Measurements from ENCODE around the gene GCLM.
"Not testable (repeated sequence)": the region's sequence is repeated elsewhere in the genome, so short reads cannot be mapped to it uniquely, and the experiment has no call there.

The GCLM gene, protein sequence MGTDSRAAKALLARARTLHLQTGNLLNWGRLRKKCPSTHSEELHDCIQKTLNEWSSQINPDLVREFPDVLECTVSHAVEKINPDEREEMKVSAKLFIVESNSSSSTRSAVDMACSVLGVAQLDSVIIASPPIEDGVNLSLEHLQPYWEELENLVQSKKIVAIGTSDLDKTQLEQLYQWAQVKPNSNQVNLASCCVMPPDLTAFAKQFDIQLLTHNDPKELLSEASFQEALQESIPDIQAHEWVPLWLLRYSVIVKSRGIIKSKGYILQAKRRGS

DNA sequence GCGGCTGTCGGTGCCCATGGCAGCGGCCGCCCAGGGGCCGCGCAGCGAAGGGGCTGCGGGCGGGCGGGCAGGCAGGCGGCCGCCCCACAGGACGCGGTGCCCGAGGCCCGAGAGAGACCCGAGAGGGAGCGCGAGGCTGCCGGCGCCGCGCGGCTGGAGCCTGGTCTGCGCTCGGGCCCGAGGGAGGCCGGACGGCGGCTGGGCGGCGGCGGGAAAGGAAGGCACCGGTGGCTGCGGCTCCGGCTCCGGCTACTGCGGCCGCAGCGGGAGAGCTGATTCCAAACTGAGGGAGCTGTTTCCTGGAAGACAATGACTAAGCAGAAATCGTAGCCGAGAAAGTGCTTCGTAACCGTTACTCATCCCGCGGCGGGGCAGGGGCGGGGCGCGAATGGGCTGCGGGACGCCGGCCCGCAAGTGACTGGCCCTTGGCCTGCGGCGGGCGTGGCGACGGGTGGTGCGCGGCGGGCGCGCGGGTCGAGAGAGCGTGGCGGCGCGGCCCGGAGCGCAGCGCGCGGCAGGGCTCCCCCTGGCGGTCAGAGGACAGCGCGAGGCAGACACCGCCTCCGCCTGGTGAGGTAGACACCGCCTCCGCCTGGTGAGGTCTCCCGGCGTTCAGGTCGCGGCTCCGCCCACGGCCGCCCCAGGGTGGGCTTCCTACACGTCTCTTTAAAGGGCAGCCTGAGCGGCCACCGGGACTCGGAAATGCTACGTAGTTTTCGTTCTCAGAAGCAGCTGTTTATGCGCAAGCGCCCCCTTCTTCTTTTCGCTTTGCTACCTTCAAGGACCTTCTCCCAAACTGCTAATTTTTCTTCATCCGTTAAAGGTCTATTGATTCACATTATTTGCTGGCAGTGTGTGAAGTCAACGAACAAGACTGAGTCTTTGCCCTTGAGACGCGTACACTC lies at the start of gene GCLM:
Gene GCLM (minus strand): TSS at position 285 of the 905 bp plus-strand sequence. CDS start 267 bp downstream, at position 18.
- peak; percentile 96 for DNase-seq

DNA sequence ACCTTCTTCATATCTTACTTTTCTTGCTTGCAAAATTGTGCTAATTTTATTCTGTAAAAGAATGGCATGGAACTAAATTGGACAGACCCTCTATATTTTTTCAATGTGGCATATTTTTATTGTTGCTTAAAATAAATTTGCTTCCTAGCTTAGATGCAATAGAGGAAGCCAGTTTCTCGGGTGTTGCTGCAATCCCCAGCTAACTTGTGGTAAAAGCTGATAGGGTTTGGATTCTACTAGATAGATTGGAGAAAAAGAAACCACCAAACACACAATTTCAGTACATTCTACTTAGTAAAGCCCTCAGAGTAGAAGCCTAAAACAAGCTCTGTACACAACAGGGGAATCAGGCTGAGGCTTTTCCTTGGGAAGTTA lies 49.5 kb upstream of the GCLM start:
- no peak for DNase-seq

- DNase-seq: no peak
These were observed 48.9 kb upstream of the GCLM start for GRCh38 chr1:93958032-93958725.

GRCh38 chr1:93955765-93956164 lies 46.5 kb upstream of the GCLM start:
- no peak for DNase-seq

DNA sequence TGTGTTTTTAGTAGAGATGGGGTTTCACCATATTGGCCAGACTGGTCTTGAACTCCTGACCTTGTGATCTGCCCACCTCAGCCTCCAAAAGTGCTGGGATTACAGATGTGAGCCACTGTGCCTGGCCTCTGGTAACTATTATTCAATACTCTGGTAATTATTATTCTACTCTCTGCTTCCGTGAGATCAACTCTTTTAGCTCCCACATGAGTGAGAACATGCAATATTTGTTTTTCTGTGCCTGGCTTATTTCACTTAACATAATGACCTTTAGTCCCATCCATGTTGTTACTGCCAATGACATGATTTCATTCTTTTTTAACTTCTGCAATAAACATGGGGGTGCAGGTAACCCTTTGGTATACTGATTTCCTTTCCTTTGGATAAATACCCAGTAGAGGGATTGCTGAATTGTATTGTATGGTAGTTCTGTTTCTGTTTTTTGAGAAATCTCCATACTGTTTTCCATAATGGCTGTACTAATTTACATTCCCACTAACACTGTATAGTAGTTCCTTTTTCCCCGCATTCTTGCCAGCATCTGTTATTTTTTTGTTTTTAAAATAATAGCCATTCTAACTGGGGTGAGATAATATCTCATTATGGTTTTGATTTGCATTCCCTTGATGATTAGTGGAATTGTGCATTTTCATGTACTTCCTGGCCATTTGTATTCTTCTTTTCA lies 37.9 kb upstream of the GCLM start:
- DNase-seq: not testable (repeated sequence)

- DNase-seq: no peak
These were observed 29.4 kb upstream of the GCLM start for GRCh38 chr1:93938461-93939145.

DNA sequence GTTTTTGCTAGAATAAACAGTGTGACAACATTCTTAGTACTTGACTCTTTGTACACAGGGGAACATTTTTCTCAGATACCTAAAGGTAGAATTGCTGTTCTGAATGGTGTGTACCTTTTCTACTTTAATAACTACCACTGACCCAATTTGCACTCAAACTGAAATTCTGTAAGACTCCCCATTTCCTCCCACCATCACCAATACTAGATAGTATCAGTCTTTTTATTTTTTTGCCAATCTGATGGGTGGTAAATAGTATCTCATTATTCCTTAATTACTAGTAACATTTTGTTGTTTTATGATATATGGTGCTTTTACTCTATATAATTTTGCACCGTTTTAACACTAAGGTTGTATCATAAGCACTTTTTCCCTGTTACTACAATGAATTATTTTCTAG lies 28.8 kb upstream of the GCLM start:
- no peak for DNase-seq

GRCh38 chr1:93925206-93925605 lies 16.0 kb upstream of the GCLM start:
- DNase-seq: peak; percentile 80

DNA sequence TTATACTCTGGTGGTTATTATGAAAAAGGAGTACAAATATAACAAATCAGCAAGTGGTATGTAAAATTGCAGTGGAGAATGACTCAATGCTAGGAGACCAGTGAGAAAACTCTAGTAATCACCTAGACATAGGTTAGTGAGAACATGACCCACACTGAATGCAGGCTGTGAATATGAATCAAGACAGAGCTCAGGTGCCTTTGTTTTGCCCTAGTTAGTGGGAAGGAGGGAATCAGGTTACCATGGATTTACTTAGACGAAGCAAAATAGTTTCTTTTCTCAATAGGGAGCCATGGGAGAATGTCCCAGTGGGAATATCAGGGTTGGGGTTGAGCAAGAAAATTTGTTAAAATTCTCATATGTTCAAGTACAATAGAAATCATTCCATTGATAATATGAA lies 10.6 kb upstream of the GCLM start:
- DNase-seq: no peak

GRCh38 chr1:93917302-93917701 lies 8.1 kb upstream of the GCLM start:
- DNase-seq: no peak

DNA sequence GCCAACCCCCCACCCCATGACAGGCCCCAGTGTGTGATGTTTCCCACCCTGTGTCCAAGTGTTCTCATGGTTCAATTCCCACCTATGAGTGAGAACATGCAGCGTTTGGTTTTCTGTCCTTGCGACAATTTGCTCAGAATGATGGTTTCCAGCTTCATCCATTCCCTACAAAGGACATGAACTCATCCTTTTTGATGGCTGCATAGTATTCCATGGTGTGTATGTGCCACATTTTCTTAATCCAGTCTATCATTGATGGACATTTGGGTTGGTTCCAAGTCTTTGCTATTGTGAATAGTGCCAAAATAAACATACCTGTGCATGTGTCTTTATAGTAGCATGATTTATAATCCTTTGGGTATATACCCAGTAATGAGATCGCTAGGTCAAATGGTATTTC lies 1.6 kb upstream of the GCLM start:
- not testable (repeated sequence) for DNase-seq

DNA sequence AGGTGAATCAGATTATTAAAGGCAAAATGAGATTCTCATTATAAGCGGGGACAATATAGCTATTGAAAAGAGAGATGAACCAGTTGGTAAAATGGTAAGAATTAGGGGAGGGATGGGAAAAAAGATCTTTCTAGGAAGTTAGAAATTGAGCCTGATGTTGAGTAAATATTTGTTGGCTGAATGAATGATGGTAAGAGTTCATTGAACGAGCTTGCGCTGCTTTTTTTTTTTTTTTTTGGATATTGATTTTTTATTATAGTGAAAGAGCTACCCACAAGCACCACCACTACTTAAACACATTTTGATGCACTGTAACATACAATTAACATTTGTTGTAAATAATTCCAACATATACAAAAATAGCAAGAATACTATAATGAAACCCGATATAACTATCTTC lies 1.1 kb upstream of the GCLM start:
- no peak for DNase-seq

- DNase-seq: peak; percentile 55
These were observed 660 bp downstream of the GCLM start for GRCh38 chr1:93908394-93909145.

DNA sequence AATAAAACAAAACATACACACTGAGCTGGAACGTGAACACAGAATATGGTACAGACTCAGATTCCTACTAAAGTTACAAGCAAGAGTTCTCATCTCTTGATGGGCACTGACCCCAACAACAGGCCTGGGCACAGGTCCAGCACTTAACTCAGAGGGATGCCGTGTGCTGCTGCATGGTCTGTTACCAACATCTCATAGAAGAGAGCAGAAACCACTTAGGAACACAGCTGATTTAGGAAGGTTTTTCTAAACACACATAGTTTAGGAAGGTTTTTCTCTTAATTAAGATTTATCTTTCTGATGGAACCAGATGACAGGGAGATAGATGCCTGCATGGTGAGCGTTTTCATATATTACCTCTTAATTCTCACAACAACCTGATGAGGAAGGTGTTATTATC lies 1.5 kb downstream of the GCLM start:
- DNase-seq: peak; percentile 29

DNA sequence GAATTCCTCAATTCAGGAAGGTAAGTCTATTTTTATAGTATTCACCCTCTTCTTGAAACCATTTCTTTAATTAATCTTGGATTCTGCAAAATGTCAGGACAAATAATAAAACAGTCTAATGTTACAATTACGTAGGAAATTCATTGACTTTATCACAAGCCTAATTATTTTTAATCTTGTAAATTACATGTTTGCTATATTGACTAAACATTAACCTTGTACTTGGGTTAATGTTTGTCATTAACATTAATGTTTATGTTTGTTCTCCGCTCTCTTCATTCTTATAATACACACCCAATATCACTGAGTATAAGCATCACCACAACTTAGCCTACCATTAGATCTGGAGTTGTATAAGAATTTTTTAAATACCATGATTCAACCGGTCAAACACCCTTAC lies 2.8 kb downstream of the GCLM start:
- DNase-seq: no peak

GRCh38 chr1:93905734-93906133 lies 3.5 kb downstream of the GCLM start:
- no peak for DNase-seq

- no peak for DNase-seq
These were observed 4.2 kb downstream of the GCLM start for GRCh38 chr1:93905051-93905450.

DNA sequence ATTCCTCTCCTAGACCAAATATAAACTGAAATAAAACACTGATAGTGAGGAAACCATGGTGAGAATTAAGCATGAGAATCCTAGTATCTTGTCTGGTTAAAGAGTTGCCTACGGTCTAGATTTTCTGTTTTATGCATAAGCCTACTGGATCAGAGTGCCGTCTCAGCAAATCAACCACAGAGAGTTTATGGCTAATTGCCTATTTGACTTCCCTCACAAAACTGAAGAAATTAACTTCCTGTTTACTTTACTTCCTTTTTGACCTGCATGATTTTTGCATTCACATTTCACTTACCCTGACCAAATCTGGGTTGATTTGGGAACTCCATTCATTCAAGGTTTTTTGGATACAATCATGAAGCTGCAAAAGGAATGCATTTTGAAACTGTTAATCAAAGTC lies 5.0 kb downstream of the GCLM start:
- DNase-seq: no peak

DNA sequence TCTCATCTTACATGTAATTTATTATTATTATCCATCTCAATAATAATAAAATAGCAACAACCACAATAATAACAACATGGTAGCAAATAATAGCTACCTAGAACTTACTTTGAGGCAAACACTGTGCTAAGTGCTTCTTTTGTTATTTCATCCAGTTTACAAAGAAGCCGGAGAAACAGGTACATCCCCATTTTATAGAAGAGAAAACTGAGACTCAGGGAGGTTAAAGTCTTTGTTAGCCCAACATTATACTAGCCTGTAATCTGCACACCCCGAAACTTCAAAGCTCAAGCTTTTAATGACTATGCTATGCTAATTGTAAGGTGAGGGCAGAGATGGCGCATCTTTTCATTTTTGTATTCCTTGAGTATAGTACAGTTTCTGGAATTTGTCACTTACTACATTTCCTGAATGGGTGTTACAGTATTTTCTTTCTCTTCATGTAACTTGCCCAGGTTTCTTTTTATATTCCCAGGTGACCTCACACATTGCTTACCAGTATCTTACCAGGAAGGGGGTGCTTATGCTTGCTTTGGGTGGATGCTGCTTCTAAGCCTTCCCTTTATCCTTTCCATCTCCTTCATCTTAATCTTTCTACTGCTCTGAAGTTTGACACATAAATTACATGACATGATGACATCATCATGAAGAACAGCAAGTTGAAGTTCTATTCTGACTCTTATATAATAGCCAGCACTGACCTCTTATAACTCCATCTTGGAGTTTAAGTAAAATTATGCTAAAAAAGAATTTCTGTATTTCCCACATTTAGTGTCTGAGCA lies 8.3 kb downstream of the GCLM start:
- DNase-seq: no peak

DNA sequence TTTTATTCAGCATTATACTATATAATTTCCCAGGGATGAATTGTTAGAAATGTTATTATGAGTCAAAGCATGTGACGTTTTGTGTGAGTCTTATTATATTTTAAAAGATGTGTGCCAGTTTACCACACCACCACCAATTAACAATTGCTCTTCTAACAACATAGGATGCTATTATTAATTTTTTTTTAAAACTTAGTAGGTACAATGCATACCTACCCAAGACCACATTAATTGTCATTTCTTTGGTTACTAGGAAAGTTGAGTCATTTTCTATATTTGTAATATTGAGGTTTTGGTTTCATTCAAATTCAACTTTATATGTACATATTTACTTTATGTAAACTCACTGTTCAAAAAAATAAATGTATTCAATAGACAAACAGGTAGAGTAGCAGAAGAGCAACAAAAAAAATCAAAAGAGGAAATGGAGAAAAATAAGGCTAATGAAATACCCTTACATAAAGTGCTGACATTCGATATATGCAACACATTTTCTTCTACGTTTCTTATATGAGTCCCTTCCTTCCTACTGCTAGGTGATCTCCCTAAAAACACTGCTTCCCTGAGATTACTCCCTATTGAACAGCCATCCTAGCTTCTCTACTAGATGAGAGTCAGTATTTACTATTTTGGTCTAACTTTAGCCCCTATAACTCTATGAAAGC lies 9.6 kb downstream of the GCLM start:
- DNase-seq: no peak

All from NCI-H82 (cell line).